T-helper 1 cell treated with Interleukin-12 subunit alpha and Interleukin-12 subunit beta and Interleukin-4 antibody, amounts not matched to agents 30 μg/mL and 1 μg/mL, for 36 hours (primary cell): ENCODE results near the gene CAMKK2.
"Not testable (repeated sequence)": the region's sequence is repeated elsewhere in the genome, so short reads cannot be mapped to it uniquely, and the experiment has no call there.

Experiments
- H3K27ac Mint-ChIP-seq: one replicate; pipeline ENCODE4 v1.8.0; 2021; ENCODE audit warnings: mild to moderate bottlenecking, mixed read lengths
- H3K27me3 Mint-ChIP-seq: one replicate; pipeline ENCODE4 v1.8.0; 2021; ENCODE audit warnings: low read depth, mixed read lengths
- H3K36me3 Mint-ChIP-seq: one replicate; pipeline ENCODE4 v1.8.0; 2021; ENCODE audit warnings: low read depth, mixed read lengths
- H3K4me1 Mint-ChIP-seq: one replicate; pipeline ENCODE4 v1.8.0; 2021; ENCODE audit warnings: low read depth, mixed read lengths
- H3K4me3 Mint-ChIP-seq: one replicate; pipeline ENCODE4 v1.8.0; 2021; ENCODE audit warnings: mild to moderate bottlenecking, moderate library complexity, mixed read lengths
- H3K9me3 Mint-ChIP-seq: one replicate; pipeline ENCODE4 v1.8.0; 2021; ENCODE audit warnings: mixed read lengths

CAMKK2 gene

GRCh38 chr12:121222847-121223246 lies 73.7 kb downstream of the CAMKK2 start:
- no peaks in the 10 kb centered on the region for H3K9me3 Mint-ChIP-seq
- peak overlapping the region; percentile 98 for H3K27ac Mint-ChIP-seq
- H3K4me1 Mint-ChIP-seq = peaks cover 41% of the 10 kb centered on the region
- no peaks in the 10 kb centered on the region for H3K27me3 Mint-ChIP-seq
- H3K4me3 Mint-ChIP-seq = no peak overlapping the region
- peaks cover 60% of the 10 kb centered on the region for H3K36me3 Mint-ChIP-seq

GRCh38 chr12:121219353-121219986 lies 77.0 kb downstream of the CAMKK2 start:
- peaks cover 54% of the 10 kb centered on the region for H3K36me3 Mint-ChIP-seq
- H3K4me3 Mint-ChIP-seq = no peak overlapping the region
- H3K4me1 Mint-ChIP-seq = peaks cover 34% of the 10 kb centered on the region
- H3K27ac Mint-ChIP-seq = no peak overlapping the region
- H3K9me3 Mint-ChIP-seq = no peaks in the 10 kb centered on the region
- H3K27me3 Mint-ChIP-seq = no peaks in the 10 kb centered on the region

- Mint-ChIP-seq H3K27me3 (no peaks in the 10 kb centered on the region), H3K27ac (no peak overlapping the region), H3K36me3 (peaks cover 54% of the 10 kb centered on the region), H3K9me3 (no peaks in the 10 kb centered on the region), H3K4me3 (no peak overlapping the region), H3K4me1 (peaks cover 32% of the 10 kb centered on the region)
Observed at GRCh38 chr12:121218588-121219352, 77.7 kb downstream of the CAMKK2 start.

GRCh38 chr12:121217761-121218160 lies 78.7 kb downstream of the CAMKK2 start:
- Mint-ChIP-seq H3K4me3 (no peak overlapping the region), H3K9me3 (no peaks in the 10 kb centered on the region), H3K4me1 (peaks cover 24% of the 10 kb centered on the region), H3K27ac (no peak overlapping the region), H3K27me3 (no peaks in the 10 kb centered on the region), H3K36me3 (peaks cover 51% of the 10 kb centered on the region)

GRCh38 chr12:121217063-121217462 lies 79.4 kb downstream of the CAMKK2 start:
- H3K36me3 Mint-ChIP-seq = peaks cover 45% of the 10 kb centered on the region
- no peak overlapping the region for H3K27ac Mint-ChIP-seq

GRCh38 chr12:121216102-121216501 lies 80.4 kb downstream of the CAMKK2 start:
- H3K36me3 Mint-ChIP-seq = peaks cover 41% of the 10 kb centered on the region
- no peaks in the 10 kb centered on the region for H3K9me3 Mint-ChIP-seq
- H3K4me3 Mint-ChIP-seq = no peak overlapping the region
- H3K27me3 Mint-ChIP-seq = no peaks in the 10 kb centered on the region
- peaks cover 25% of the 10 kb centered on the region for H3K4me1 Mint-ChIP-seq
- no peak overlapping the region for H3K27ac Mint-ChIP-seq

More at GRCh38 chr12:121217063-121217462, 79.4 kb downstream of the CAMKK2 start:
- Mint-ChIP-seq H3K4me3 (no peak overlapping the region), H3K9me3 (no peaks in the 10 kb centered on the region), H3K4me1 (peaks cover 23% of the 10 kb centered on the region), H3K27me3 (no peaks in the 10 kb centered on the region)

GRCh38 chr12:121214855-121215745 lies 81.4 kb downstream of the CAMKK2 start:
- Mint-ChIP-seq H3K27ac (peak overlapping the region; percentile 71), H3K27me3 (no peaks in the 10 kb centered on the region), H3K4me3 (peak overlapping the region; percentile 39), H3K9me3 (no peaks in the 10 kb centered on the region), H3K4me1 (peaks cover 26% of the 10 kb centered on the region), H3K36me3 (peaks cover 38% of the 10 kb centered on the region)

- Mint-ChIP-seq H3K27ac (peak overlapping the region; percentile 71), H3K36me3 (peaks cover 31% of the 10 kb centered on the region), H3K9me3 (no peaks in the 10 kb centered on the region), H3K27me3 (no peaks in the 10 kb centered on the region), H3K4me1 (peaks cover 28% of the 10 kb centered on the region), H3K4me3 (peak overlapping the region; percentile 39)
Observed at GRCh38 chr12:121214166-121214777, 82.2 kb downstream of the CAMKK2 start.

- Mint-ChIP-seq H3K9me3 (no peaks in the 10 kb centered on the region), H3K27ac (no peak overlapping the region)
Observed at GRCh38 chr12:121212875-121213274, 83.6 kb downstream of the CAMKK2 start.

GRCh38 chr12:121209624-121210572 lies 86.6 kb downstream of the CAMKK2 start, which contains the start of gene P2RX4:
Gene P2RX4 (plus strand): TSS chr12:121210129. CDS start chr12:121210165, 36 bp downstream.
- H3K27ac Mint-ChIP-seq = peak within 1 kb of the TSS; percentile 98
- H3K4me1 Mint-ChIP-seq = peaks cover 28% of the 10 kb centered on the region
- no peaks in the 10 kb centered on the region for H3K27me3 Mint-ChIP-seq
- peaks cover 15% of the 10 kb centered on the region for H3K36me3 Mint-ChIP-seq
- H3K4me3 Mint-ChIP-seq = peak within 1 kb of the TSS; percentile 99
- no peaks in the 10 kb centered on the region for H3K9me3 Mint-ChIP-seq

More at GRCh38 chr12:121212875-121213274, 83.6 kb downstream of the CAMKK2 start:
- Mint-ChIP-seq H3K4me3 (no peak overlapping the region), H3K36me3 (peaks cover 24% of the 10 kb centered on the region), H3K27me3 (no peaks in the 10 kb centered on the region), H3K4me1 (peaks cover 34% of the 10 kb centered on the region)

GRCh38 chr12:121209221-121209620 lies 87.3 kb downstream of the CAMKK2 start:
- peak overlapping the region; percentile 79 for H3K4me3 Mint-ChIP-seq
- no peaks in the 10 kb centered on the region for H3K9me3 Mint-ChIP-seq
- H3K27me3 Mint-ChIP-seq = no peaks in the 10 kb centered on the region
- peaks cover 12% of the 10 kb centered on the region for H3K36me3 Mint-ChIP-seq
- H3K4me1 Mint-ChIP-seq = peaks cover 23% of the 10 kb centered on the region
- H3K27ac Mint-ChIP-seq = peak overlapping the region; percentile 84

- Mint-ChIP-seq H3K4me1 (peaks cover 22% of the 10 kb centered on the region), H3K4me3 (peak overlapping the region; percentile 52), H3K27ac (peak overlapping the region; percentile 36)
- not testable (repeated sequence) for H3K9me3 Mint-ChIP-seq, H3K36me3 Mint-ChIP-seq, H3K27me3 Mint-ChIP-seq
Observed at GRCh38 chr12:121208571-121208970, 87.9 kb downstream of the CAMKK2 start.

GRCh38 chr12:121205491-121205890 lies 91.0 kb downstream of the CAMKK2 start:
- no peak overlapping the region for H3K27ac Mint-ChIP-seq
- no peaks in the 10 kb centered on the region for H3K9me3 Mint-ChIP-seq
- H3K27me3 Mint-ChIP-seq = no peaks in the 10 kb centered on the region
- H3K4me1 Mint-ChIP-seq = peaks cover 11% of the 10 kb centered on the region
- no peak overlapping the region for H3K4me3 Mint-ChIP-seq
- H3K36me3 Mint-ChIP-seq = peaks cover 1% of the 10 kb centered on the region
